A549 (cell line): Measurements from ENCODE around the gene SRC. TPM values are rescaled to one million over a fixed set of nuclear protein-coding genes. Genes with fewer than 3 reads are reported as not detected.
A peak's percentile ranks its signal among the peaks of the same experiment; 100 is the strongest.

Experiments used
- ATAC-seq, 2 experiments: fragments of 200-7000 bp in 1 of 2; fragments of >200 bp in 1 of 2; cut with Nextera tagmentation in 1 of 2; cut with Tn5 transposase in 1 of 2; 3 replicates each; pipeline versions ENCODE4 v1.8.0 to v1.9.1; 2018 to 2020; ENCODE audit warnings: mild to moderate bottlenecking in 1 of 2, moderate library complexity in 1 of 2
- CTCF ChIA-PET: fragments of 300-600 bp; sonication (Branson Sonifier 250); formaldehyde crosslinking; extraction: SDS; loops from one replicate; lab custom pipeline; 2021; ENCODE audit warnings: antibody characterized with exemption, inconsistent platforms; lab: Yijun Ruan, JAX
- POLR2A ChIA-PET: fragments of 350-600 bp; formaldehyde crosslinking; extraction: SDS; loops from one replicate; lab custom pipeline; 2021; ENCODE audit warnings: antibody characterized with exemption, inconsistent platforms; lab: Yijun Ruan, JAX
- DNase-seq, 2 experiments: peaks; one replicate each; pipeline versions ENCODE4 v3.0.0 to v3.0.0-alpha.2; 2011 to 2016; ENCODE audit warnings: low read depth in 1 of 2, low spot score in 1 of 2
- FAIRE-seq: peaks from 2 replicates; lab custom pipeline; 2011; peaks lifted over from hg19 to GRCh38; lab: Jason Lieb, UNC
- H3K27ac ChIP-seq, 2 experiments: fragments of >200 bp; sonication (Bioruptor Twin); formaldehyde crosslinking; 3 replicates each; pipeline ENCODE4 v1.5.1; 2016 to 2017
- H3K4me1 ChIP-seq: fragments of >200 bp; sonication (Bioruptor Twin); formaldehyde crosslinking; 3 replicates; pipeline ENCODE4 v1.6.1; 2016
- H3K4me2 ChIP-seq: fragments of >200 bp; sonication (Bioruptor Twin); formaldehyde crosslinking; 3 replicates; pipeline ENCODE4 v1.6.1; 2016
- H3K4me3 ChIP-seq: fragments of >200 bp; sonication (Bioruptor Twin); formaldehyde crosslinking; 3 replicates; pipeline ENCODE4 v1.5.1; 2016
- H3K9me3 ChIP-seq: fragments of >200 bp; sonication (Bioruptor Twin); formaldehyde crosslinking; 3 replicates; pipeline ENCODE4 v1.6.1; 2016
- CEBPB ChIP-seq, 2 experiments: fragments of >200 bp in 1 of 2; sonication (Bioruptor Twin) in 1 of 2; formaldehyde crosslinking in 1 of 2; IDR thresholded peaks; 2 replicates each; pipeline ENCODE4 v1.6.1; 2012 to 2016
- CHD4 ChIP-seq: fragments of 200-600 bp; sonication (generic); IDR thresholded peaks from 2 replicates; pipeline ENCODE4 v1.6.1; 2016; ENCODE audit warnings: antibody characterized with exemption, mild to moderate bottlenecking, borderline replicate concordance
- CTCF ChIP-seq: fragments of >200 bp; sonication (Bioruptor Twin); formaldehyde crosslinking; IDR thresholded peaks from 3 replicates; pipeline ENCODE4 v1.5.1; 2016
- EHF ChIP-seq: fragments of 250-450 bp; sonication (Bioruptor Pico); IDR thresholded peaks from 2 replicates; pipeline ENCODE4 v1.5.0; 2020; ENCODE audit warnings: mild to moderate bottlenecking
- EP300 ChIP-seq, 2 experiments: fragments of >200 bp; sonication (Bioruptor Twin); formaldehyde crosslinking; IDR thresholded peaks; 2 replicates in 1 of 2; 3 replicates in 1 of 2; pipeline ENCODE4 v1.6.1; 2016 to 2017
- ESRRA ChIP-seq: fragments of 150-350 bp; IDR thresholded peaks from 2 replicates; pipeline ENCODE4 v1.6.1; 2014; ENCODE audit warnings: mild to moderate bottlenecking, low read length, borderline replicate concordance
- GATA3 ChIP-seq: IDR thresholded peaks from 2 replicates; pipeline ENCODE4 v1.6.1; 2012; ENCODE audit warnings: borderline replicate concordance
- HDAC2 ChIP-seq: fragments of 200-600 bp; sonication (generic); IDR thresholded peaks from 2 replicates; pipeline ENCODE4 v1.6.1; 2016
- HES2 ChIP-seq: fragments of >200 bp; sonication (Bioruptor Twin); formaldehyde crosslinking; IDR thresholded peaks from 2 replicates; pipeline ENCODE4 v1.6.1; 2016
- HOXB13 ChIP-seq: fragments of 250-450 bp; sonication (Bioruptor Pico); IDR thresholded peaks from 2 replicates; pipeline ENCODE4 v1.5.0; 2020; ENCODE audit warnings: low read depth, mild to moderate bottlenecking, moderate library complexity
- JUN ChIP-seq, 2 experiments: fragments of >200 bp; sonication (Bioruptor Twin); formaldehyde crosslinking; IDR thresholded peaks; 2 replicates in 1 of 2; 3 replicates in 1 of 2; pipeline ENCODE4 v1.6.1; 2016 to 2017
- MAX ChIP-seq: IDR thresholded peaks from 2 replicates; pipeline ENCODE4 v1.6.1; 2012
- NR3C1 ChIP-seq: fragments of >200 bp; sonication (Bioruptor Twin); formaldehyde crosslinking; IDR thresholded peaks from 3 replicates; pipeline ENCODE4 v1.6.1; 2017
- POLR2A ChIP-seq: IDR thresholded peaks from 2 replicates; pipeline ENCODE4 v1.6.1; 2012; ENCODE audit warnings: mild to moderate bottlenecking, low read length
- RAD21 ChIP-seq, 2 experiments: fragments of >200 bp in 1 of 2; sonication (Bioruptor Twin) in 1 of 2; formaldehyde crosslinking in 1 of 2; IDR thresholded peaks in 1 of 2; conservative IDR thresholded peaks in 1 of 2; 2 replicates in 1 of 2; 3 replicates in 1 of 2; pipeline ENCODE4 v1.6.1; 2012 to 2018; ENCODE audit warnings: inconsistent platforms in 1 of 2
- RFX5 ChIP-seq: fragments of 450-650 bp; IDR thresholded peaks from 2 replicates; pipeline ENCODE4 v1.7.1; 2014; ENCODE audit warnings: antibody characterized with exemption, mild to moderate bottlenecking, moderate library complexity
- RNF2 ChIP-seq: fragments of 200-600 bp; sonication (generic); IDR thresholded peaks from 2 replicates; pipeline ENCODE4 v1.6.1; 2016; ENCODE audit warnings: low read depth, mild to moderate bottlenecking, antibody characterized with exemption, moderate library complexity, borderline replicate concordance
- SREBF2 ChIP-seq: fragments of 450-650 bp; IDR thresholded peaks from 2 replicates; pipeline ENCODE4 v1.6.1; 2014; ENCODE audit warnings: mild to moderate bottlenecking, moderate library complexity
- TFCP2L1 ChIP-seq: fragments of 250-450 bp; sonication (Bioruptor Pico); IDR thresholded peaks from 2 replicates; pipeline ENCODE4 v1.5.0; 2021; ENCODE audit warnings: mild to moderate bottlenecking
- ZC3H11A ChIP-seq: fragments of 450-650 bp; IDR thresholded peaks from 2 replicates; pipeline ENCODE4 v1.6.1; 2014; ENCODE audit warnings: antibody characterized with exemption, mild to moderate bottlenecking
- ZFP36 ChIP-seq: fragments of 450-650 bp; IDR thresholded peaks from 2 replicates; pipeline ENCODE4 v1.6.1; 2014; ENCODE audit warnings: borderline replicate concordance; ENCODE audit not compliant: partially characterized antibody
- ZNF302 ChIP-seq: fragments of 250-450 bp; sonication (Bioruptor Pico); IDR thresholded peaks from 2 replicates; pipeline ENCODE4 v1.9.0; 2021; ENCODE audit warnings: inconsistent platforms, mild to moderate bottlenecking, moderate library complexity
- WGBS: methylation state at CpG from one replicate; pipeline ENCODE4 v1.1.6; 2017; ENCODE audit errors: missing lambda C conversion rate; 5-methylcytosine and 5-hydroxymethylcytosine counted together
- polyA plus RNA-seq, 4 experiments: library from polyadenylated mRNA; depleted of rRNA in 3 of 4; stranded (reverse); fragments of >200 nt; fragmentation: RNase III in 1 of 4; extraction: RNeasy Plus Mini Kit Qiagen cat#74134 plus additional on column Dnase treatment in 1 of 4; gene quantifications; 2 replicates in 3 of 4; 3 replicates in 1 of 4; pipeline ENCODE4 v1.2.3, GENCODE V29; 2011 to 2017
- TF ChIP-seq, protein P1 (sequence below): fragments of 250-450 bp; sonication (Bioruptor Pico); IDR thresholded peaks from 2 replicates; pipeline ENCODE4 v1.5.0; 2020; ENCODE audit warnings: low read depth, mild to moderate bottlenecking, moderate library complexity
- TF ChIP-seq, protein P2 (sequence below): fragments of 150-350 bp; IDR thresholded peaks from 2 replicates; pipeline ENCODE4 v1.6.1; 2014; ENCODE audit warnings: low read depth, mild to moderate bottlenecking, low read length

SRC gene
- polyA plus RNA-seq, 2 of the 4 experiments (the other 2 are of a cell fraction): 139 to 154 TPM

DNA sequence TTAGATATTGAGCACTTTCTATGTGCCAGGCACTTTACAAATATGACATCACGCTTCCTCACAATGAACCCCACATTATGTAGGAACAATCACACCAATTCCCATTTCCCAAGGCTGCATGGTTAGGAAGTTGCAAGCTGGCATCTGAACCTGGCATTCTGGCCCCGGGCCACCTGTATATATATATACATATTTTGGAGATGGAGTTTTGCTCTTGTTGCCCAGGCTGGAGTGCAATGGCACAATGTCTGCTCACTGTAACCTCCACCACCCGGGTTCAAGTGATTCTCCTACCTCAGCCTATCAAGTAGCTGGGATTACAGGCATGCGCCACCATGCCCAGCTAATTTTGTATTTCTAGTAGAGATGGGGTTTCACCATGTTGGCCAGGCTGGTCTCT is 30.4 kb downstream of the SRC start:
- POLR2A ChIA-PET: no interaction called here
- WGBS: 82% methylated on average over 4 of the region's 4 CpGs
- Histone ChIP-seq H3K4me2 (0 out of 3 replicates have a peak overlapping the region, but pooled peaks have one; percentile 71), H3K9me3 (no peaks in the 10 kb centered on the region), H3K4me3 (no peak overlapping the region), H3K4me1 (peaks cover 66% of the 10 kb centered on the region), H3K27ac (peak overlapping the region; percentile 96 to 98; a peak in 5 of 6 replicates)
- ATAC-seq (no peak), FAIRE-seq (no peak), DNase-seq (no peak)
- CTCF ChIA-PET: interaction anchor here (0.6 to 4.2 kb wide), 5 partner anchors 9 to 130 kb away, joined by 3 to 15 read pairs (median 3); no protein-coding TSS in a partner anchor
- TF ChIP-seq JUN (IDR thresholded peaks at IDR 0.05): no peak
- no peak for TF ChIP-seq NR3C1
- TF ChIP-seq, protein P1, sequence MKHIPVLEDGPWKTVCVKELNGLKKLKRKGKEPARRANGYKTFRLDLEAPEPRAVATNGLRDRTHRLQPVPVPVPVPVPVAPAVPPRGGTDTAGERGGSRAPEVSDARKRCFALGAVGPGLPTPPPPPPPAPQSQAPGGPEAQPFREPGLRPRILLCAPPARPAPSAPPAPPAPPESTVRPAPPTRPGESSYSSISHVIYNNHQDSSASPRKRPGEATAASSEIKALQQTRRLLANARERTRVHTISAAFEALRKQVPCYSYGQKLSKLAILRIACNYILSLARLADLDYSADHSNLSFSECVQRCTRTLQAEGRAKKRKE (CRISPR knock-in tag): no peak
- TF ChIP-seq GATA3: no peak
- no peak for TF ChIP-seq CEBPB (IDR thresholded peaks at IDR 0.05)
- no peak for TF ChIP-seq RFX5
- no peak for TF ChIP-seq TFCP2L1 (CRISPR knock-in tag)
- no peak for TF ChIP-seq ZNF302
- TF ChIP-seq CTCF: no peak
- TF ChIP-seq HOXB13: no peak
- TF ChIP-seq, protein P2, sequence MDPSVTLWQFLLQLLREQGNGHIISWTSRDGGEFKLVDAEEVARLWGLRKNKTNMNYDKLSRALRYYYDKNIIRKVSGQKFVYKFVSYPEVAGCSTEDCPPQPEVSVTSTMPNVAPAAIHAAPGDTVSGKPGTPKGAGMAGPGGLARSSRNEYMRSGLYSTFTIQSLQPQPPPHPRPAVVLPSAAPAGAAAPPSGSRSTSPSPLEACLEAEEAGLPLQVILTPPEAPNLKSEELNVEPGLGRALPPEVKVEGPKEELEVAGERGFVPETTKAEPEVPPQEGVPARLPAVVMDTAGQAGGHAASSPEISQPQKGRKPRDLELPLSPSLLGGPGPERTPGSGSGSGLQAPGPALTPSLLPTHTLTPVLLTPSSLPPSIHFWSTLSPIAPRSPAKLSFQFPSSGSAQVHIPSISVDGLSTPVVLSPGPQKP: no peak
- no peak for TF ChIP-seq RNF2

DNA sequence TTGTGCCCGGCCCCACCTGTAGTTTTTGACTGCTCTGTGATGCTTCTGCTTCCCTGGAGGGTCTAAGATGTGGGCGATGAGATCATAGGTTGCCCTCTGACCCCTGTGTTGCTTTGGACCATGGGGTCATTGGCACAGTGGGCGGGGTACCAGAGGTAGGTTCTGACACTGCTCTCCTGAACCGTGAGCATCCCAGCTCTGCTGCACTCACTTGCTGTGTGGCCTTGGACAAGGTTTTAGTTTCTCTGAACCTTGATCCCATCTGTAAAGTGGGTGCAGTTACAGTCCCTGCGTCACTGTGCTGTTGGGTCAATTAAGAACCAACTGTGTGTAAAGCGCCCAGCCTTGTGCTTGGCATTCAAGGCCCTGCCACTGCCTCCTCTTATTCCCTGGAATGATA is 30.9 kb downstream of the SRC start:
- no peak for DNase-seq
- WGBS: 88% methylated on average over 5 of the region's 6 CpGs
- Histone ChIP-seq H3K4me1 (peaks cover 66% of the 10 kb centered on the region), H3K27ac (peak overlapping the region; percentile 96 to 98)
- CTCF ChIA-PET: interaction anchor here (0.6 to 4.2 kb wide), 6 partner anchors 9 to 131 kb away, joined by 3 to 15 read pairs (median 3); no protein-coding TSS in a partner anchor
- TF ChIP-seq RAD21 (conservative IDR thresholded peaks at IDR 0.05 in 1 of 2, IDR thresholded peaks at IDR 0.05 in 1 of 2) (no peak), JUN (IDR thresholded peaks at IDR 0.05) (peak in 1 of 2 experiments; percentile 20; a peak in 1 of 5 replicates), MAX (no peak), EP300 (IDR thresholded peaks at IDR 0.05) (no peak), CHD4 (no peak), RFX5 (no peak), HES2 (no peak), ZFP36 (peak; percentile 41), SREBF2 (no peak), EHF (CRISPR knock-in tag) (no peak), POLR2A (no peak), ESRRA (no peak), ZC3H11A (no peak), HDAC2 (no peak)
- TF ChIP-seq, all 56 proteins: peak for 2
- Histone ChIP-seq H3K4me3 (no peak overlapping the region), H3K4me2 (peak overlapping the region; percentile 71), H3K9me3 (no peaks in the 10 kb centered on the region)
- ATAC-seq: no peak
- FAIRE-seq: no peak
- POLR2A ChIA-PET: no interaction called here
